ENCODE data around the gene LMF2.
"Not testable (repeated sequence)": the region's sequence is repeated elsewhere in the genome, so short reads cannot be mapped to it uniquely, and the experiment has no call there.

Gene LMF2

GRCh38 chr22:50537765-50538164 lies 30.3 kb upstream of the LMF2 start:
- CTCF ChIA-PET, result interaction anchor here (16.1 kb wide), 1 partner anchor 11 kb away, joined by 136 read pairs; the partner anchor contains the start of genes SCO2 and TYMP
- POLR2A ChIA-PET, result no interaction called here
- no peak for TF ChIP-seq CTCF (IDR thresholded peaks at IDR 0.05; ENCODE audit: control extremely low read depth, extremely low read depth, low read depth, missing control alignments)
- no peak for DNase-seq (ENCODE audit: extremely low spot score)

- ChIA-PET CTCF (interaction anchor here (1.2 to 3.5 kb wide), 2 partner anchors 11 to 27 kb away, joined by 3 to 33 read pairs; partner anchors contain the start of genes SCO2 and SYCE3), POLR2A (no interaction called here)
- TF ChIP-seq CTCF (IDR thresholded peaks at IDR 0.05; ENCODE audit: control extremely low read depth, extremely low read depth, low read depth, missing control alignments), result no peak
- no peak for DNase-seq (ENCODE audit: extremely low spot score)
Observed at GRCh38 chr22:50536226-50536625, 28.7 kb upstream of the LMF2 start.

- ChIA-PET POLR2A (interaction anchor here (0.6 to 1.2 kb wide), 4 partner anchors 12 to 86 kb away, joined by 3 to 8 read pairs (median 4); no protein-coding TSS in a partner anchor), CTCF (interaction anchor here (1.2 to 3.5 kb wide), 4 partner anchors 10 to 86 kb away, joined by 3 to 33 read pairs (median 6); partner anchors contain the start of genes SCO2 and SYCE3)
- no peak for DNase-seq (ENCODE audit: extremely low spot score)
- TF ChIP-seq CTCF (IDR thresholded peaks at IDR 0.05; ENCODE audit: control extremely low read depth, extremely low read depth, low read depth, missing control alignments), result no peak
Observed at GRCh38 chr22:50535113-50535512, 27.6 kb upstream of the LMF2 start.

GRCh38 chr22:50533856-50534711 lies 26.6 kb upstream of the LMF2 start:
- POLR2A ChIA-PET, result interaction anchor here (0.6 to 1.2 kb wide), 4 partner anchors 11 to 87 kb away, joined by 3 to 8 read pairs (median 4); partner anchors contain the start of genes LMF2 and NCAPH2
- CTCF ChIA-PET, result interaction anchor here (1.4 to 3.5 kb wide), 3 partner anchors 9 to 87 kb away, joined by 4 to 33 read pairs (median 8); partner anchors contain the start of gene SCO2
- DNase-seq (ENCODE audit: extremely low spot score), result not testable (repeated sequence)

- DNase-seq (ENCODE audit: extremely low spot score), result no peak
- TF ChIP-seq CTCF (IDR thresholded peaks at IDR 0.05; ENCODE audit: control extremely low read depth, extremely low read depth, low read depth, missing control alignments), result no peak
- ChIA-PET POLR2A (interaction anchor here (1.5 kb wide), 1 partner anchor 8 kb away, joined by 4 read pairs; no protein-coding TSS in a partner anchor), CTCF (interaction anchor here (0.6 to 3.5 kb wide), 4 partner anchors 7 to 88 kb away, joined by 3 to 33 read pairs (median 6); partner anchors contain the start of genes KLHDC7B and SCO2)
Observed at GRCh38 chr22:50532824-50533796, 25.6 kb upstream of the LMF2 start.

GRCh38 chr22:50531962-50532674 lies 24.6 kb upstream of the LMF2 start:
- no peak for TF ChIP-seq CTCF (IDR thresholded peaks at IDR 0.05; ENCODE audit: control extremely low read depth, extremely low read depth, low read depth, missing control alignments)
- DNase-seq (ENCODE audit: extremely low spot score), result no peak
- ChIA-PET CTCF (interaction anchor here (0.6 to 1.0 kb wide), 2 partner anchors 8 to 14 kb away, joined by 3 to 4 read pairs; partner anchors contain the start of gene KLHDC7B), POLR2A (interaction anchor here (1.2 to 1.5 kb wide), 2 partner anchors 9 to 24 kb away, joined by 3 to 4 read pairs; partner anchors contain the start of genes LMF2 and NCAPH2)
